Glomerular endothelial cell (primary cell): ENCODE data around the gene SLC2A6. TPM values are rescaled to one million over a fixed set of nuclear protein-coding genes. Genes with fewer than 3 reads are reported as not detected.

Source experiments
- DNase-seq: peaks from one replicate; pipeline ENCODE4 v3.0.0-alpha.2; 2011; ENCODE audit warnings: low read depth, low spot score; ENCODE audit errors: extremely low read depth
- total RNA-seq: library from RNA; depleted of rRNA; stranded (reverse); fragments of >200 nt; gene quantifications from 2 replicates; pipeline ENCODE4 v1.2.3, GENCODE V29; 2015

Gene SLC2A6
- total RNA-seq, 1 donor from 2014 or later, result 73.8 TPM

DNA sequence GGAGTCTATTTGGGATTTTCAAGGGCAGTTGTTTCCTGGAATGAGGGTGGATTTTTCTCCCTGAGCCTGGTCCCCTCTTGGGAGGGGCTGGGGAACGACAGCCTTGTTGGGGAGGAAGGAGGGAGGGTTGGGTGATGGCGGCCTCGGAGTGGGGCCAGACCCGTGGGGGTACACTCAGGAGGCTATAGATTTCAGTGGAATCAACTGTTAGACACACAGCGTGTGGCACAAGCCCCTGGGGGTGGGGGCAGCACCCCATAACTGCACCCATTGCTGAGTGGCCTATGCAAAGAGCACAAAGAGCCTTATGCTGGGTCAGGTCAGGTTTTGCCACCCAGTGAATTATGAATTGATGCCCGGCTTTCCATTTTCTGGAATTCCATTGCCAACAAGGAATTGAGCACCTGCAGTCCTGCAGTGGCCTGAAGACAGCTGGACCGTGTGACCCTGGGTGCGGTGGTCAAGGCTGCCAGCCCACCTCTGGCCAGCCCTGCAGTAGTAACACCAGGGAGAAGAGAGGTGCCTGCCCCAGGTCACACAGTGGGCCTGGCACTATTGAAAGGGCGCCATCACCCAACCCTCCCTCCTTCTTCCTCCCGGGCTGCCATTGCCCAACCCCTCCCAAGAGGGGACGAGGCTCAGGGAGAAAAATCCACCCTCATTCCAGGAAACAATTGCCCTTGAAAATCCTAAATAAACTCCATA lies 37.5 kb upstream of the SLC2A6 start:
- no peak for DNase-seq

DNA sequence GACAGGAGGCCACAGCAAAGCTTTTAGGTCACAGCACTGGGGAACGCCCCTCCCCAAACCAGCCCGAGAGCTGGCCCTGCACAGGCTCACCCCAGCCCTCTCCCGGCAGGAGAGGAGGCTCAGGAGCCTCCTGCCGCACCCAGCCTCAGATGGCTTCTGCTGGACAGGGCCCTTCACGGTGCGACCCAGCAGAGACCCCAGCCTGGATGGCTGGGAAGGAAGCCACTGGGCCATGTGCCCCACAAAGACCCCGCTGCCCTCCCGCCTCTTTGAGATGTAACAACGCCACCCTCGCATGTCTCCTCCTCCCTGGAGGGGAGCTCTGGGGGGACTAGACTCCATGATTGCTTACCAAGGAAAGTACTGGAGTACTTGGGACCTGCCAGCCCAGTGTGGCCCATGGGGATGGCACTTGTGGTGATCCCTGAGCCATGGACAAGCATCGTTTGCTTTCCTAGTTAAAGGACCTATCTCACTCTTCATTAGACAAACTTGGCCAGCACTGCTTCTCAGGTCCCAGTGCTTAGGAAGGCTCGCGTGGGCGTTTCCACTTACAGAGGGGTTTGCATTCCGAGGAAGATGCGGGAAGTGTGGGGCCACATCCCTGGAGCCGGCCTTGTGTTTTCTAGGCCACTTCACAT lies 36.8 kb upstream of the SLC2A6 start:
- no peak for DNase-seq

DNA sequence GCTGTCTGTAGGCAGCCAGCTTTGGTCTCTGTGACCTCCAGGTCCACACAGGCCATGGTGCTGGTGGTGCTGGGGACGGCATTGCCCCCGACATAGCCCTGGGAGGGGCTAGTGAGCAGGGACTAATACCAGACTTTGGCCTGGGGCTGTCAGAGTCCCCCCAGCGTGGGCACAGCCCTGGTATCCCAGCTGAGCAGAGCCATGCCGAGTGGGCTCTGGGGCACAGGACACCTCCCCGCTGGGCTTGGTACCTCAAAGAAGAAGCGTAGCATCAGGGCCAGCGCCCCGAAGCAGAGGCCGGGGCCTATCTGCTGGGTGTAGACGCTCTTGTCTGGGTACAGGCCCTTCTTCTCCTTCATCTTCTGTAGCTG lies 36.3 kb upstream of the SLC2A6 start:
- DNase-seq, result no peak

DNA sequence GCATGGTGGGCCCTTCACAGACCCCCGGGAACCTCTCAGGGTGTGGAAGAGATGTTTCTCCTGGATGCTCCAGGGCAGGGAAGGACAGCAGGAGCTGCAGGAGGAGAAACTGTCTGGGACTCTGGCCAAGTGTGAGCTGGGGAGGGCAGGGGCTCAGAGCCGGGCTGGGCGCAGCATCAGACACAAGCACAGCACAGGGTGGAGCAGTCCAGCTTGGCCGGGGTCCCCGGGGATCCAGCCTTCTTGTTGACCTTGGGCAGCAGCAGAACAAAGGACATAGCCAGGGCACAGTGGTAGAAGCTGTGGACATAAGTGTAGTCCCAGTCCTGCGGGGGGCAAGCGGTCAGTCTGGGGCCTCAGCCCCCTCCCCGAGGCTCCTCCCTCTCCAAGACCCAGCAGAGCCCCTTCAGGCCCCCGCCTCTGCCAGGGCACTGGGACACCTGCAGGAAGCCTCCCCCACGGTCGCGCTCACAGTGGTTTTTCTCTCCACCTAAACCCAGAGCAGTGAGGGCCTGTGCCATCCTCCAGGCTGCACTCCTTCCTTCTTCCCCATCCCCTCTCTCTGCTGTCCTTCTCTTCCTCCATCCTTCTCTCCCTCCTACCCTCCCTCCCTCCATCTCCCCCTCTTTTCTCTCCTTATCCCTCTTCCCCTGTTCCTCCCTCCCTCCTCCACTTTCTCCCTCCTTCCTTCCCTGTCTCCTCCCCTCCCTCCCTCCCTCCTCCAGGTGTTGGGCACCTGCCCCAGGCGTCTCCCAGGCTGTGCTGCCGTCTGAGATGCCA lies 35.8 kb upstream of the SLC2A6 start:
- no peak for DNase-seq

DNA sequence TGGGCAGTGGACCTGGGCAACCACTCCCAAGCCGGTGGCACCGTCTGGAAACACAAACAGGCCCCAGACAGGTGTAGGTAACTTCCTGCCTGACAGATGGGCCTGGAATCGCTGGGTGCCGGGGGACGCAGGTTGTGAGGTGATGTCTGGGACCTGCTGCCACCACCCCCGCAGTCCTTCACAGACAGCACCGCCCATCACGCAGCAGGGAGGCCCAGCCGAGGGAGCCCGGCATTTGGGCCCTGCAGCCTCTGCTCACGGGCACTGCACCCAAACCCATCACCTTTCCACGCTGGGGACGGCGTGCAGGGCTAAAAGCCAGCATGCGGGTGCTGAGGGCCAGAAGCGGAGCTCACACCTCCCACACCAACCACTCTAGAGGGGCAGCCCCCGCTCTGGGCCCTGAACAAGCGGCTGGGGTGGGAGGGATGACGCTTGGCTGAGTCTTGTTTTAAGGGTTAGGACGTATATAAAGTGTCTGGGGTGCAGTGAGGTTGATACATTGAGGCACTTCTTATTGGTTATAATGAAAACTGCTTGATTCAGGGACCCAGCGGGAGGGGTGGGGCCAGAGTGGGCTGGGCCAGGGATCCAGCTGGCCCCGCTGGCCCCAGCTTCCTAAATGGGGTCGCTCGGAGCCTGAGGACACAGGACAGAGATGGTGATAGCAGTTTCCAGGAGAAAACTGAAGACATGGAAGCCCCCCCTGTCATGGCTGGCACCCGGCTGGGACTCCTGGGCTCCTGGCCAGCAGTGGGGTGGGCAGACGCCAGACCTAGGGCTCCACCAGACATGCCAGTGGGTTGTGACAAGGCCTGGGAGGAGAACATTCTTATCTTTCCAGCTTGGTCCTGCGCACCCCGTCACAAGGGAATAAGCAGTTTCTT lies 34.6 kb upstream of the SLC2A6 start:
- no peak for DNase-seq

DNA sequence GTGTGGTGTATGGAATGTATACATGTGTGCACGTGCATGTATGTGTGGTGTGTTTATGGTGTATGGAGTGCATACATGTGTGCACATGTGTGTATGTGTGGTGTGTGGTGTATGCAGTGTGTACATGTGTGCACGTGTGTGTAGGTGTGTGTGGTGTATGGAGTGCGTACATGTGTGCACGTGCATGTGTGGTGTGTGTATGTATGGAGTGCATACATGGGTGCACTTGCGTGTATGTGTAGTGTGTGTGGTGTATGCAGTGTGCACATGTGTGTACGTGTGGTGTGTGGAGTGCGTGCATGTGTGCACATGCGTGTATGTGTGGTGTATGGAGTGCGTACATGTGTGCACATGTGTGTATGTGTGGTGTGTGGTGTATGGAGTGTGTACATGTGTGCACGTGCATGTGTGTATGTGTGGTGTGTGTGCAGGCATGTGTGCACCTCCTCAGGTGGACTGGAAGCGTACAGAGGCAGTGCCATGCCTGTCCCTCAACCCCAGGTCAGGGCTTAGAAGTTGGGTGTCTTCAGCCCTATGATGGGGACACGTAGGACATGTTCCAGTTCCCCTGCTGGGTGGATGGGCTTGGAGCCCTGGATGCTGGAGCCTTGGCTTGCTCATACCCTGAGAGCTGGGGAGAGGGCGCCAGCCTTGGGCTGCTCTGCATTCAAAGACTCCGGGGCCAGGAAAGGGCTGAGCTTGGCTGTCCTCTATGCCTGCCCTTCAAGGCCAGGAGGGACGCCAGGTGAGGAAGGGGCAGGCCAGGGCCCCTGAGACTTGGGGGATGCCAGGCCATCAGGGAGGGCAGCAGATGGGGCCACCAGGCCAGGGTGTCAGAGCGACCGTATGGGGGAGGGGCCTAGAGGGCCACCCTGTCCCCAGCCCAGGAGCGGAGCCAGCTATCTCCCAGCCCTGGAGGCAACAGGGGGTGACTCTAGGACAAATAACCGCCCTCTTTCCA lies 33.6 kb upstream of the SLC2A6 start:
- no peak for DNase-seq

DNA sequence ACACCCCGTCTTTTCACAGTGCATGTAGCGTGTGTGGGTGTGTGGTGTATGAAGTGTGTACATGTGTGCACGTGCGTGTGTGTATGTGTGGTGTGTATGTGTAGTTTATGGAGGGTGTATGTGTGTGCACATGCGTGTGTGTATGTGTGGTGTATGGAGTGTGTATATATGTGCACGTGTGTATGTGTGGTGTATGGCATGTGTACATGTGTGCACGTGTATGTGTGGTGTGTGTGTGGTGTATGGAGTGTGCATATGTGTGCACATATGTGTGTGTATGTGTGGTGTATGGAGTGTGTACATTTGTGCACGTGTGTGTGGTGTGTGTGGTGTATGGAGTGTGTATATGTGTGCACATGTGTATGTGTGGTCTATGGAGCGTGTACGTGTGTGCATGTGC lies 32.7 kb upstream of the SLC2A6 start:
- no peak for DNase-seq

DNA sequence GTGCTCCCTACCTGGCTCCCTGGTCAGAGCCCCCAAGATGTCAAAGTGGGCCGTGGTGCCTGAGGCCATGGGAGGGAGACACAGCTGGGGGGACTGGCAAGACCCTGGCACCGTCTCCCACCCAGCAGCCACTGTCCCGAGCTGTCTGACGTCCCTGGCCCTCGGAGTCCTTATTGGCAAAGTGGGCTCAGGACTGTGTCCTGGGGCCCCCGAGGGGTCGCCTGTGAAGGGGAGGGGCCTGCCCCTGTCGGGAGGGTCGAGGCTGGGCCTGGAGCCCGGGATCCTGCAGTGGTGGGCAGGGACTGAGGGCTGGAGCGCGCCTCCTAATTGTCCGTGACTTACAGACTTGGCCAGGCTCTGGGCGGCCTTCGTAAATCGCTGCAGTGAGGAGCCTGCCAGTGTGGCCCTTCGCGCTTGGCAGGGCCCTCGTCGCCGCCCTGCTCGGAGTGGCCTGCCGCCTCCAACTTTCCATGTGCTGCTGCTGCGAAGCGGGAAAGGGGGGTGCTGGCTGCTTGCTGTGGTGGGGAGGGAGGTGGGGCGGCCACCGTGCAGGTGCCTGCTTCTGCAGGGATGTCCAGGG lies 32.1 kb upstream of the SLC2A6 start:
- DNase-seq, result no peak

DNA sequence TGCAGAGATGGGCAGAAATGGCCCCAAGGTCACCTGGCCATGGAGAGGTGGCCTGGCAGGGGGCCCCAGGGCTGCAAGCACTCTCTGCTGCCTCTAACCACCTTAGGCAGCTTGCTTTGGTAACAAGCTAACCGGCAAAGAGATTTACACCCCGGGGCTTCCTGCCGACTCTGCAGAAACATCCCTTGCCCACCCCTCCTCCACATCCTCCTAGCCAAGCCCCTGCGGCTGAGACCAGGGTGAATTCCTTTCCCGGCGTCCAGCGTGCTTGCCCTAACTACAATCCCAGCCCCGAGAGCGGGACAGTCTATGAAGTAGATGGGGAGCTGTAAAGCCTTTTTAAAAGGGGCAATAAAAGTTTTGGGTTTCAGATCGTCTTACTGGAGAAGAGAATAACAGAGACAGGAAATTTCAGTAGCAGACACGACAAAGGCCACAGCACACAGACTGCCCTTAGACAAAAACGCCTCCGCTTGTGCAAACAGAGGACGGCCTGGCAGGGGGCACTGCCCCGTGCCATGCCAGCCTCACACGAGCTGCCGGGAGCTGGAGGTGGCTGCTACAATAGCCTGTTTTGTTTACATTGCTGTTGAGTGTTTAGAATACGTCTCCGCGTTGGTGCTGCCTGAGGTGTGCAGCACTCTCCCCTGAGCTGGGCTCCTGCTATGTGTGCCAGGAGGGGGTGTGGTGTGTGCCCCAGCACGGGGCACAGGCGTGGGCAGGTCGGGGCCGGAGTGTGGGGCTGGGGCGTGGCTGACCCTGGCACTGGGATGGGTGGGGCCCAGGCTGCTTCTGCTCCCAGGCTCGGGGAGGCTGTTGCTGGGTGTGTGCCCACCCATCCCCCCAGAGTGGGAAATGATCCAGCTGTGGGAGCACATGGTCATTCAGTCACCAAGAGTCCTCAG lies 30.5 kb upstream of the SLC2A6 start:
- DNase-seq, result no peak

DNA sequence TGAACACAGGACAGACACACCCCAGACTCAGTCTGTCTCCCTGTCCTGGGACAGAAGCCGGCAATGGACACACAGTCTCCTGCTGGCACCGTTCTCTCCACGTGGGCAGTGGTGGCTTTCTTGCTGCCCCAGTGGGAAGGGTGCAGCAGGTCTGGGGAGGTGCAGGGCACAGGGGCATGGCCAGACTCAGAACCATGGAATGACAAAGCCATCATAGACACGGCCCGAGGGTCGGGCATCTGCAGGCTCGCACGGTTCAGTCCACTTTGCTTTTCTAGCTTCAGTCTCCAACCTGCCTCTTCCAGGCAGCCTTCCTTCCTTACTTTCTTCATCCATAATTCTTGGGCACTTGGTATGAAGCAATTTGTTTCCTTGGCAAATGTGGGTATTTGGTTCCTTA lies 29.1 kb upstream of the SLC2A6 start:
- no peak for DNase-seq

DNA sequence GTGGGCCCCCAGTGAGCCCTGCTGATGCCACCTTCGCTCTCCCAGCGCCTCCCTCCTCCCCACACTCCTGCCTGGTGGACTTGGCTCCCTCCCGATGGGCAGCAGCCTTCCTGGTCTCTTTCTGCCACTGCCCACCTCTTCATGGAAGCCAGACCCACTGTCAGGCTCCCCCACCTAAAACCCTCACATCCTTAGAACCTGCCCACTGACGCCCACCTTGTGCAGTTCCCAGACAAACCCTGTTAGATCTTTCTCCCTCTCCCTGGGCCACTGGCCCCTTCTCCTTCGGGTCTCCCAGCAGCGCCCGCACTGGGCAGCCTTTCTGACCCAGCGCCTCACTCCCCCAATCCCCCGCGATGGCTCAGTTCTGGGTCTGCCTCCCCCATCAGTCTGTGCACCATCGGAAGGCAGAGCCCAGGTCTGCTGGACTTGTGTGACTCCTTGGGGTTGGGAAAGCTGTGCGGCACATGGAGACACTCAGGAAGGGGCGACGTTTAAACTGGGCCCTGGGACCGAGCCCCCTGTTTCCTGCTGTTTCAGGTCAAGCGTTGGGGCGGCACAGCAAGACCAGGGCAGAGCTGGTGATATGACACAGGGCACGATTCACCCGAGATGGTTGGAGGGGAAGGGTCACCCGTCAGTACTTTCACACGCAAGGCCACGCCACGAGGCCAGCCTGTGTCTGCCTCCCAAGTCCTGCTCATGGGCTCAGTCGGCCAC lies 28.5 kb upstream of the SLC2A6 start:
- DNase-seq, result no peak

DNA sequence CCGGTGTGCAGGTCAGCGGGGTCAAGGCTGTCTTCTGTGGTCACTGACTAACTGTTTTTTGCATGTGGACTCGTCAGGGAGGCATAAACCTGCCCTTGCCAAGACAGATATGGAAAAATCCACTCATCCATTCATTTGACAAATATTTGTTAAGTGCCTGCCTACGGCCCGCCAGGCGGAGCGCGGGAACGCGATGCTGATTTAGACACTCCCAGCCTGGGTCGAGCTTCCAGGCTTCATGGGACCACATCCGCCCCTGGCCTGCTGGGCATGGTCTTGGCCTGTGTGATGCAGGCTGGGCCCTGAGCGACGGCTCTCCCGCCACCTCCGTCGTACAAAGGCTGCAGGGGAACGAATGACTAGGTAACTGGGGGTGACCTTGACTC lies 27.7 kb upstream of the SLC2A6 start:
- no peak for DNase-seq

DNA sequence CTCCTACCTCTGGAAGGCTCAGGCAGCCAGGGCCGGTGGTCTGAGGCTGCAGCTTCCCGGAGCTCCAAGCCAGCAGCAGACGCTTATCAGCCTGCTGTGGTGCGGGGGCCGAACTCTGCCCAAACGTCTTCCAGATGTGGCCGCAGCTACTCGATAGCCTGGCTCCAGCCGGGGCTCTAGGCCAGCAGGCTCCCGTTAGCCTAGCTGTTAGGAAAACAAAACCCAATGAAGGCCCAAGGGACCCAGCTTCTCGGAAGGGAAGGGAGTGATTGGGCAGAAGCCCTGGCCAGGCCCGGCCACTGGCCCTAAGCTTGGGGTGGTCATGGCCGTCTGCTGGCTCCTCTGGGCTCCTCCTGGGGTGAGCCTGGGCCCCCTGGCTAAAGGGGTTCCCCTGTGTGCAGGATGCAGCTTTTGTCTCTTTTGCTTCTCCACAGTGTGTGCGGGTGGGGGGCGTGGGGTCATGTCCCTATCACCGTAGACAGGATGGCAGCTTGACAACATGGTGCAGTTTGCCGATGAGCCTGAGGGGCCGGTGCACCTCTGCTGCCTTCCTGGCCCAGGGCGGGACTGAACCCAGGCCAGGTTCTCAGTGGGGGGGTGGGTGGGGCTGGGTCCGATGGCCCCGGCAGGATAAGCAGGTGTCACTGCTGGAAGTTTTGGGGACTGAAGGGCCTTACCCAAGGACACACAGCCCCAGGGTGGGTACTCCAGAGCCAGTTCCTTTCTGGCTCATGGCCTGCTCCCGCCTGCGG lies 27.2 kb upstream of the SLC2A6 start:
- DNase-seq, result no peak

DNA sequence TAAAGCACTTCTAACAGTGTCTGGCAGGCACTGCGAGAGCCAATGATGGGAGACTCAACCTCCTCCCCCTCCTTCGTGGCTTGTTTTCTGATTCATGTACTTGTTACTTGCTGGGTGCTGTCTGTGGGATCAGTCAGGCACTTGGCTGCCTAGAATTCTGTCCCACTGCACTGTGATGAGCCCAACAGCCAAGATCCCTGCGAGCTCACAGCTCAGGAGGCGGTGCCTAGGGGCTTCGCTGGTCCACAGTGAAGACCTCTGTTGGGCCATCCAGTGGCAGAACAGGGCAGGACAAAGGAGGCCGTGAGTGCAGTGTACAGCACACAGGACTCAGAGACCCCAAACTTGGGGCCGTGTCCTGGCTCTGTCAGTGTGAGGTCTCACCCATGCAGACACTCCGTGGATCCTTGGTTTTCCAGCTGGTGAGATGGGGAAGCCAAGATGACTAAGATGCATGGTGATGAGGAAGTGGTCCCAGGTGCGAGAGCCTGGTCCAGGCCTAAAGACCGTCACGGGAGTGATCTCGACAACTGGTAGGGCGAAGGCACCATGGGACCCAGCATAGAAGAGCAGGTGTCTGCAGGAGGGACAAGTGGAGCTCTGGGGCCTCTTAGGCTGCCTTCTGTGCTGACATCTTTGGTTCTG lies 26.4 kb upstream of the SLC2A6 start:
- no peak for DNase-seq

DNA sequence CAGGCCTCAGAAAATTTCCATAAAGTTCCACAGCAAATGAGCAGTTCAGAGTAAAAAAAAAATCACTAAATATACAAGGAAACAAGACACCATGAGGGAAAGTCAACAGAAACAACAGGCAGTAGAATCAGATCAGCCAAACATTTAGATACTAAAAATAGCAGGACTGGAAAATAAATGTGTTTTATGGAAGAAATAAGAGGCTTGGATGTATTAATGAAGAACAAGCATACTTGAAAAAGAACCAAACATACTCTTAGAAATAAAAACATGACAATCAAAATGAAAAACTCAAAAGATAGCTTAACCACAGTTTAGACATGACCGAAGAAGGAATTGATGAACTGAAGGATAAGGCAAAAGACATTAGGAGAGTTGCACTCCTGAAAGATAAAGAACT lies 23.2 kb upstream of the SLC2A6 start:
- no peak for DNase-seq

DNA sequence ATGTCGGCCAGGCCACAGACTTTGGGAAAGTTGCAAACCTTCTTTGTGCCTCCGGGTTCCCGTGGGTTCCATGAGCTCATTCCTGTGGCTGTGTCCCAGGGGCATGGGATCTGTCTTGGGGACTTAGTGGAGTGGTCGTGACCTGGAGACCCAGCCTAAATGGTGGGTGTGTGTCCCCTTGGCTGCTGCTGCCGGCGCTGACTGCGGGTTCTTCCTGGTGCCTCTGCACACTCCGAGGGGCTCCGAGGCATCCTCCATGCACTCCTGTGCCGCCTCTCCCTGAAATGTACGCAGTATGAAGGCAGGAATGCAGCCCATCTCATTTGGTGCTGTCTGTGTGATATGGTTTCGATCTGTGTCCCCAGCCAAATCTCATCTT lies 21.0 kb upstream of the SLC2A6 start:
- DNase-seq, result no peak
